ENCODE data around the gene HDAC9. TPM values are rescaled to one million over a fixed set of nuclear protein-coding genes. Genes with fewer than 3 reads are reported as not detected.

HDAC9 gene
- polyA plus RNA-seq, 1 of the 3 experiments (the other 2 are of a cell fraction), result 11.6 TPM

DNA sequence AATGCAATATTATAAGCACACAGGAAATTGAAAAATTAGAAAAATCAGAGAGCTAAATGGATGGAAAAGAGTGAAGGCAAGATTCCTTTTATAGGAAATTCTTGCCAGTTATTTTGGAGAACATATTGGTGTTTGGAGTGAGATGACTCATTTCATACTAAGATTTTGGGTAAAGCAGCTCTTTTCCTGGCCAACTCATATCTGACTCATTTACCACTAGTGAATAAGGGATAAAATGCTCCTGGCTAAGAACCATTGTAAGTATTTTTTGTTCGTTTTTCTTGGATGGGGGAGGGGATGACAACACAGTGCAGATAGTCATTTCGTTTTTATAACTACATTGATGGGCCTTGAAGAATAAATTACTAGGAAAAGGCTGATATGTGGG lies 482.6 kb downstream of the HDAC9 start:
- no peaks in the 10 kb centered on the region for H3K27me3 ChIP-seq (ENCODE audit: insufficient read depth)
- CTCF ChIA-PET, result interaction anchor here (1.4 kb wide), 1 partner anchor 284 kb away, joined by 4 read pairs; no protein-coding TSS in a partner anchor
- 3% methylated on average over 2 of the region's 2 CpGs for WGBS (ENCODE audit: low lambda C conversion rate)
- H4K20me1 ChIP-seq (ENCODE audit: insufficient read depth), result no peaks in the 10 kb centered on the region
- peaks cover 5 to 41% of the 10 kb centered on the region in 2 experiments; a peak in 3 of 4 replicates for H3K4me1 ChIP-seq (ENCODE audit: control insufficient read depth in 1 of 2, insufficient read depth in 2 of 2, low read depth in 1 of 2, low read length in 1 of 2)
- peak overlapping the region; percentile 23; the same call in 1 of the 2 replicates for H3K9ac ChIP-seq
- no peaks in the 10 kb centered on the region for H3K9me2 ChIP-seq
- H2AFZ ChIP-seq (ENCODE audit: low read depth), result no peak overlapping the region; the same call in 1 of the 2 replicates
- peaks cover 45% of the 10 kb centered on the region for H3F3A ChIP-seq (replicated peaks; ENCODE audit: insufficient read depth)
- peaks cover 19 to 33% of the 10 kb centered on the region in 2 experiments for H3K36me3 ChIP-seq (replicated peaks in 1 of 2; ENCODE audit: control insufficient read depth in 1 of 2, insufficient read depth in 2 of 2, low read length in 1 of 2)
- no peaks in the 10 kb centered on the region for H3K79me2 ChIP-seq (ENCODE audit: insufficient read depth)
- H3K4me3 ChIP-seq (ENCODE audit: low read depth in 2 of 2, low read length in 1 of 2), result peak overlapping the region in 1 of 2 experiments; percentile 13; a peak in 1 of 4 replicates
- peak overlapping the region; percentile 63 for H3K4me2 ChIP-seq
- no peak for DNase-seq
- peak overlapping the region; percentile 82 to 91; a peak in 3 of 4 replicates for H3K27ac ChIP-seq (ENCODE audit: low read depth in 2 of 2, low read length in 1 of 2)
- H3K9me3 ChIP-seq, result no peaks in the 10 kb centered on the region
- POLR2A ChIA-PET, result no interaction called here
- TF ChIP-seq MEF2A (IDR thresholded peaks at IDR 0.05; ENCODE audit: borderline replicate concordance, low read depth) (peak; percentile 57), IRF3 (IDR thresholded peaks at IDR 0.05; ENCODE audit: low read depth, low read length) (no peak), EP300 (IDR thresholded peaks at IDR 0.05; ENCODE audit: borderline replicate concordance in 1 of 2, low read depth in 1 of 2, low read length in 1 of 2) (peak in 1 of 2 experiments; percentile 96; a peak in 2 of 4 replicates), GABPA (IDR thresholded peaks at IDR 0.05; ENCODE audit: low read depth) (no peak; the same call in 1 of the 2 replicates), JUND (IDR thresholded peaks at IDR 0.05) (peak; percentile 99), FOXM1 (IDR thresholded peaks at IDR 0.05; ENCODE audit: low read depth) (peak; percentile 93), POLR2AphosphoS5 (IDR thresholded peaks at IDR 0.05; ENCODE audit: low read depth, low read length) (peak; percentile 85; the same call in 1 of the 2 replicates), TCF12 (IDR thresholded peaks at IDR 0.05) (peak; percentile 94), NFIC (IDR thresholded peaks at IDR 0.05; ENCODE audit: borderline replicate concordance) (peak; percentile 97), MXI1 (IDR thresholded peaks at IDR 0.05; ENCODE audit: low read depth, low read length) (no peak), RAD21 (IDR thresholded peaks at IDR 0.05; ENCODE audit: low read length) (peak; percentile 6; the same call in 1 of the 2 replicates), TEAD4 (IDR thresholded peaks at IDR 0.05; ENCODE audit: borderline replicate concordance, insufficient read depth) (peak; percentile 86), FOSL2 (IDR thresholded peaks at IDR 0.05; ENCODE audit: borderline replicate concordance, low read depth) (peak; percentile 100), TAF1 (IDR thresholded peaks at IDR 0.05; ENCODE audit: borderline replicate concordance, low read depth, low read length) (peak; percentile 51; the same call in 1 of the 2 replicates), USF2 (IDR thresholded peaks at IDR 0.05; ENCODE audit: borderline replicate concordance, low read depth, low read length) (no peak), FOXJ3 (CRISPR knock-in tag; IDR thresholded peaks at IDR 0.05) (no peak), RXRA (IDR thresholded peaks at IDR 0.05; ENCODE audit: borderline replicate concordance, low read depth) (peak; percentile 79; the same call in 1 of the 2 replicates), YY1 (IDR thresholded peaks at IDR 0.05; ENCODE audit: low read depth) (no peak; the same call in 1 of the 2 replicates), ELF1 (IDR thresholded peaks at IDR 0.05) (0 out of 2 replicates have a peak, but pooled peaks have one; percentile 8), NRF1 (IDR thresholded peaks at IDR 0.05; ENCODE audit: low read depth, low read length) (no peak), USF1 (IDR thresholded peaks at IDR 0.05; ENCODE audit: borderline replicate concordance, low read depth) (no peak), SMC3 (IDR thresholded peaks at IDR 0.05; ENCODE audit: low read depth, low read length) (no peak), CHD2 (IDR thresholded peaks at IDR 0.05; ENCODE audit: low read length, partially characterized antibody) (no peak), EZH2phosphoT487 (IDR thresholded peaks at IDR 0.05; ENCODE audit: borderline replicate concordance, low read depth) (no peak)
- TF ChIP-seq, protein P1, sequence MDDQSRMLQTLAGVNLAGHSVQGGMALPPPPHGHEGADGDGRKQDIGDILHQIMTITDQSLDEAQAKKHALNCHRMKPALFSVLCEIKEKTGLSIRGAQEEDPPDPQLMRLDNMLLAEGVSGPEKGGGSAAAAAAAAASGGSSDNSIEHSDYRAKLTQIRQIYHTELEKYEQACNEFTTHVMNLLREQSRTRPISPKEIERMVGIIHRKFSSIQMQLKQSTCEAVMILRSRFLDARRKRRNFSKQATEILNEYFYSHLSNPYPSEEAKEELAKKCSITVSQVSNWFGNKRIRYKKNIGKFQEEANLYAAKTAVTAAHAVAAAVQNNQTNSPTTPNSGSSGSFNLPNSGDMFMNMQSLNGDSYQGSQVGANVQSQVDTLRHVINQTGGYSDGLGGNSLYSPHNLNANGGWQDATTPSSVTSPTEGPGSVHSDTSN (IDR thresholded peaks at IDR 0.05), result peak; percentile 76
- TF ChIP-seq, protein P2, sequence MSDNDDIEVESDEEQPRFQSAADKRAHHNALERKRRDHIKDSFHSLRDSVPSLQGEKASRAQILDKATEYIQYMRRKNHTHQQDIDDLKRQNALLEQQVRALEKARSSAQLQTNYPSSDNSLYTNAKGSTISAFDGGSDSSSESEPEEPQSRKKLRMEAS (IDR thresholded peaks at IDR 0.05; ENCODE audit: low read depth), result peak; percentile 67
- TF ChIP-seq, protein P3, sequence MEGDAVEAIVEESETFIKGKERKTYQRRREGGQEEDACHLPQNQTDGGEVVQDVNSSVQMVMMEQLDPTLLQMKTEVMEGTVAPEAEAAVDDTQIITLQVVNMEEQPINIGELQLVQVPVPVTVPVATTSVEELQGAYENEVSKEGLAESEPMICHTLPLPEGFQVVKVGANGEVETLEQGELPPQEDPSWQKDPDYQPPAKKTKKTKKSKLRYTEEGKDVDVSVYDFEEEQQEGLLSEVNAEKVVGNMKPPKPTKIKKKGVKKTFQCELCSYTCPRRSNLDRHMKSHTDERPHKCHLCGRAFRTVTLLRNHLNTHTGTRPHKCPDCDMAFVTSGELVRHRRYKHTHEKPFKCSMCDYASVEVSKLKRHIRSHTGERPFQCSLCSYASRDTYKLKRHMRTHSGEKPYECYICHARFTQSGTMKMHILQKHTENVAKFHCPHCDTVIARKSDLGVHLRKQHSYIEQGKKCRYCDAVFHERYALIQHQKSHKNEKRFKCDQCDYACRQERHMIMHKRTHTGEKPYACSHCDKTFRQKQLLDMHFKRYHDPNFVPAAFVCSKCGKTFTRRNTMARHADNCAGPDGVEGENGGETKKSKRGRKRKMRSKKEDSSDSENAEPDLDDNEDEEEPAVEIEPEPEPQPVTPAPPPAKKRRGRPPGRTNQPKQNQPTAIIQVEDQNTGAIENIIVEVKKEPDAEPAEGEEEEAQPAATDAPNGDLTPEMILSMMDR (IDR thresholded peaks at IDR 0.05), result no peak

Measured in SK-N-SH (cell line).